CD14-positive monocyte (primary cell): ENCODE measurements around the gene MORN1. TPM values are rescaled to one million over a fixed set of nuclear protein-coding genes. Genes with fewer than 3 reads are reported as not detected.

Experiments
- DNase-seq, 3 donors: peaks; one replicate each; pipeline ENCODE4 v3.0.0-alpha.2; 2011 to 2022
- H2AFZ ChIP-seq: 2 replicates; pipeline ENCODE4 v1.6.0; 2012; ENCODE audit warnings: mild to moderate bottlenecking, low read depth, low read length, inconsistent platforms; ENCODE audit not compliant: insufficient read depth, poor library complexity, severe bottlenecking
- H3K27ac ChIP-seq, 2 donors: 1 replicate in 1 of 2; 2 replicates in 1 of 2; pipeline ENCODE4 v1.5.1; 2012 to 2013; ENCODE audit warnings: low read length in 2 of 2, control low read depth in 1 of 2, inconsistent platforms in 1 of 2, low read depth in 1 of 2, mild to moderate bottlenecking in 1 of 2
- H3K27me3 ChIP-seq, 2 donors: one replicate each; pipeline versions ENCODE4 v1.6.0 to v1.6.1; 2011 to 2013; ENCODE audit warnings: low read length in 2 of 2; ENCODE audit not compliant: control insufficient read depth in 2 of 2, insufficient read depth in 2 of 2
- H3K36me3 ChIP-seq, 2 donors: replicated peaks in 1 of 2; 1 replicate in 1 of 2; 2 replicates in 1 of 2; pipeline versions ENCODE4 v1.5.1 to v1.6.1; 2012 to 2013; ENCODE audit warnings: low read length in 2 of 2, control low read depth in 1 of 2, inconsistent platforms in 1 of 2, mild to moderate bottlenecking in 1 of 2; ENCODE audit not compliant: insufficient read depth in 2 of 2, control insufficient read depth in 1 of 2
- H3K4me1 ChIP-seq, 2 donors: 1 replicate in 1 of 2; 2 replicates in 1 of 2; pipeline versions ENCODE4 v1.5.1 to v1.6.1; 2012 to 2013; ENCODE audit warnings: low read length in 2 of 2, control low read depth in 1 of 2, inconsistent platforms in 1 of 2, mild to moderate bottlenecking in 1 of 2, moderate library complexity in 1 of 2; ENCODE audit not compliant: insufficient read depth in 2 of 2, control insufficient read depth in 1 of 2
- H3K4me2 ChIP-seq: replicated peaks from 2 replicates; pipeline ENCODE3; 2012; ENCODE audit warnings: low read length, moderate library complexity, mild to moderate bottlenecking; ENCODE audit not compliant: poor library complexity, severe bottlenecking; ENCODE audit errors: extremely low read depth
- H3K4me3 ChIP-seq, 3 experiments: fragments of 200-600 bp in 1 of 3; sonication (generic) in 1 of 3; replicated peaks in 1 of 3; 1 replicate in 2 of 3; 2 replicates in 1 of 3; pipeline ENCODE4 v1.5.1; 2011 to 2013; ENCODE audit warnings: low read length in 3 of 3, mild to moderate bottlenecking in 3 of 3, control low read depth in 2 of 3, low read depth in 2 of 3, inconsistent platforms in 1 of 3, moderate library complexity in 1 of 3
- H3K79me2 ChIP-seq: 2 replicates; pipeline ENCODE4 v1.6.0; 2012; ENCODE audit warnings: mild to moderate bottlenecking, control low read depth, inconsistent platforms, low read length, moderate library complexity; ENCODE audit not compliant: insufficient read depth
- H3K9ac ChIP-seq: 2 replicates; pipeline ENCODE4 v1.6.0; 2017; ENCODE audit warnings: low read length, mild to moderate bottlenecking; ENCODE audit not compliant: insufficient read depth, poor library complexity, severe bottlenecking
- H3K9me3 ChIP-seq, 2 donors: replicated peaks in 1 of 2; 1 replicate in 1 of 2; 2 replicates in 1 of 2; pipeline versions ENCODE4 v1.5.1 to v1.6.1; 2012 to 2013; ENCODE audit warnings: low read length in 2 of 2, control low read depth in 1 of 2; ENCODE audit not compliant: control insufficient read depth in 1 of 2, insufficient read depth in 1 of 2
- H4K20me1 ChIP-seq: 2 replicates; pipeline ENCODE4 v1.6.0; 2012; ENCODE audit warnings: mild to moderate bottlenecking, low read length, control low read depth, moderate library complexity; ENCODE audit not compliant: insufficient read depth
- H3K27ac Mint-ChIP-seq, 7 donors: one replicate each; pipeline ENCODE4 v1.8.0; 2020; ENCODE audit warnings: mild to moderate bottlenecking in 7 of 7, mixed read lengths in 7 of 7, moderate library complexity in 6 of 7, inconsistent platforms in 2 of 7
- H3K27me3 Mint-ChIP-seq, 3 donors: one replicate each; pipeline ENCODE4 v1.8.0; 2021 to 2022; ENCODE audit warnings: low read depth in 3 of 3, mild to moderate bottlenecking in 3 of 3, mixed read lengths in 3 of 3, moderate library complexity in 3 of 3, inconsistent platforms in 1 of 3
- H3K36me3 Mint-ChIP-seq, 2 donors: one replicate each; pipeline ENCODE4 v1.8.0; 2020; ENCODE audit warnings: mixed read lengths in 2 of 2, inconsistent platforms in 1 of 2, mild to moderate bottlenecking in 1 of 2
- H3K4me1 Mint-ChIP-seq: one replicate; pipeline ENCODE4 v1.8.0; 2020; ENCODE audit warnings: mild to moderate bottlenecking, mixed read lengths
- H3K4me3 Mint-ChIP-seq, 2 donors: one replicate each; pipeline ENCODE4 v1.8.0; 2020; ENCODE audit warnings: mild to moderate bottlenecking in 2 of 2, mixed read lengths in 2 of 2, moderate library complexity in 1 of 2
- H3K9me3 Mint-ChIP-seq, 7 donors: one replicate each; pipeline ENCODE4 v1.8.0; 2020 to 2022; ENCODE audit warnings: mixed read lengths in 7 of 7, mild to moderate bottlenecking in 6 of 7, moderate library complexity in 6 of 7, inconsistent platforms in 2 of 7
- CTCF ChIP-seq: fragments of 200-600 bp; IDR thresholded peaks from one replicate; pipeline ENCODE4 v1.8.0; 2022; ENCODE audit warnings: antibody characterized with exemption, mild to moderate bottlenecking
- WGBS: methylation state at CpG from one replicate; pipeline ENCODE4 v1.1.5; 2013; ENCODE audit warnings: missing lambda C conversion rate; ENCODE audit not compliant: insufficient coverage; 5-methylcytosine and 5-hydroxymethylcytosine counted together
- intact Hi-C, 2 donors: fragments of 100-400 bp; cut with micrococcal nuclease; formaldehyde crosslinking; loops; one replicate each; pipeline versions ENCODE4 v1.15.0 to v1.15.1; 2023
- polyA plus RNA-seq, 3 donors: library from polyadenylated mRNA; depleted of rRNA in 1 of 3; unstranded in 2 of 3; stranded (reverse) in 1 of 3; fragments of 300-500 nt in 2 of 3; fragments of >200 nt in 1 of 3; fragmentation: Illumina TruSeq in 2 of 3; gene quantifications; 1 replicate in 2 of 3; 2 replicates in 1 of 3; pipeline ENCODE4 v1.2.3, GENCODE V29; 2012 to 2021

Gene MORN1
- polyA plus RNA-seq, 3 donors, result 1.5 to 3.0 (median 1.7) TPM

DNA sequence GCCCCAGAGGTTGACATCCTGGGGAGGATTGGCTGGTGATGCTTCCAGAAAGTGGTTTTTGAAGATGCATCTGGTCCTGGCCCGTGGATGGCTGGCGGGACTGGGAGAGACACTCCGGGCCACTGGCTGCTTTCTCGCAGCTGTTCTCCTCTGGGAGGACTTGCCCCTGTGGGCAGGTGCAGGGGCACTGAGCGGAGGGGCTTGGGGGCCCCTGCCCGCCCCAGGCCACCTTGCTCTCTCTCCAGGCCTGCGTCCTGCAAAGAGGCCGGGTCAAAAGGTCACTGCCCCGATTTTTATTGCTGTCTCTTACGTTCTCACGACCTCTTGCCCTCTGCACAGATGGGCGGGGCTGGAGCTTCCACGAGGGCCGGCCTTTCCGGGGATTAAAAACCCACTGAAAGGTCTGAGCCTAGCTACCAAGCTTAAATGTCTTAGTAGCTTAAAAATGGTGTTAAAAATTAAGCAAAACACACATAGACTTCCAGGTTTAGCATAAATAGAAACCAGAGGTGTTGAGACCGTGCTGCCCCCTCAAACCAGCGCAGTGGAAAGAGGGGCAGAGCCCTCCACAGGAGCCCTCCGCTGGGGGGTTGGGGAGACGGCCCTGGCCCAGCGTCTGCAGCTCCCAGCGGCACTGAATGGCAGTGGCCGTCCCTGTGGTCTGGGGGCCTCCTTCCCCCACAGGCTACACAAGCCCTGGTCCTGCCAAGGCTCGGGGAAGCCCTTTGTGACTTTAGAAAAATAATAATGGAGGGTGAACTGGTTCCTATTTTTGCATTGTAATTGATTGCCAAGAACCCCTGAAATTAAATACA is 119.3 kb downstream of the MORN1 start:
- Mint-ChIP-seq H3K9me3 (peaks cover 0 to 7% (median 0%) of the 10 kb centered on the region in 7 donors), H3K36me3 (peaks cover 13 to 24% of the 10 kb centered on the region in 2 donors)
- H3K9ac ChIP-seq, result no peak overlapping the region

More for the DNA sequence above, 119.3 kb downstream of the MORN1 start:
- H3K27me3 ChIP-seq, result no peaks in the 10 kb centered on the region
- no peak overlapping the region for H3K4me3 ChIP-seq
- H3K36me3 ChIP-seq, result peaks cover 0 to under 1% of the 10 kb centered on the region in 2 donors
- Mint-ChIP-seq H3K4me1 (peaks cover 28% of the 10 kb centered on the region), H3K4me3 (no peak overlapping the region), H3K27me3 (peaks cover 3 to 4% (median 3%) of the 10 kb centered on the region in 3 donors), H3K27ac (no peak overlapping the region)
- no peak overlapping the region for H3K4me2 ChIP-seq
- peaks cover 100% of the 10 kb centered on the region for H4K20me1 ChIP-seq
- H2AFZ ChIP-seq, result no peak overlapping the region
- no peak for DNase-seq
- intact Hi-C loops, result no loop called here
- no peaks in the 10 kb centered on the region for H3K9me3 ChIP-seq
- H3K27ac ChIP-seq, result no peak overlapping the region
- H3K4me1 ChIP-seq, result peaks cover 17% of the 10 kb centered on the region in 2 donors
- TF ChIP-seq CTCF, result no peak
- peaks cover 81% of the 10 kb centered on the region for H3K79me2 ChIP-seq
- 95% methylated on average over 13 of the region's 23 CpGs for WGBS

Other genes starting within 250 kb of the MORN1 start
- gene FAAP20, start 196.8 kb downstream of the MORN1 start, polyA plus RNA-seq, result 10 to 100 TPM; 11.8 to 49.3 (median 35.1) TPM
- 1 to 10 TPM in 1 of 3 donors, under 1 TPM in 2; 0.20 to 6.6 (median 0.25) TPM for gene SKI, start 163.2 kb downstream of the MORN1 start, polyA plus RNA-seq
- 100 to 1,000 TPM in 2 of 3 donors, 10 to 100 TPM in 1; 98.3 to 235 (median 193) TPM for gene RER1, start 287 bp upstream of the MORN1 start, polyA plus RNA-seq
- 10 to 100 TPM in 1 of 3 donors, 1 to 10 TPM in 2; 7.0 to 10.5 (median 8.2) TPM for gene PEX10, start 21.0 kb upstream of the MORN1 start, polyA plus RNA-seq
- 1 to 10 TPM in 1 of 3 donors, not detected in 2; 1.2 TPM for gene PLCH2, start 84.7 kb upstream of the MORN1 start, polyA plus RNA-seq
- gene PANK4, start 135.0 kb upstream of the MORN1 start, polyA plus RNA-seq, result 10 to 100 TPM; 11.9 to 30.2 (median 13.7) TPM
- gene HES5, start 138.7 kb upstream of the MORN1 start, polyA plus RNA-seq, result not detected
- 100 to 1,000 TPM in 1 of 3 donors, 10 to 100 TPM in 2; 62.1 to 512 (median 64.4) TPM for gene TNFRSF14, start 164.8 kb upstream of the MORN1 start, polyA plus RNA-seq
- 1 to 10 TPM; 3.6 to 8.8 (median 6.0) TPM for gene PRXL2B, start 195.2 kb upstream of the MORN1 start, polyA plus RNA-seq
- gene MMEL1, start 241.5 kb upstream of the MORN1 start, polyA plus RNA-seq, result 1 to 10 TPM; 1.1 to 4.4 (median 1.9) TPM